GM21447 (cell line): Measurements from ENCODE around the gene AKT3.

ENCODE experiments used
- ATAC-seq: cut with Tn5 transposase; IDR thresholded peaks from one replicate; pipeline ENCODE4 v1.9.1; 2021; ENCODE audit not compliant: unreplicated experiment

Gene AKT3

GRCh38 chr1:243493156-243494129, 356.6 kb downstream of the AKT3 start:
- ATAC-seq, result no peak

- no peak for ATAC-seq
These were observed 359.0 kb downstream of the AKT3 start for GRCh38 chr1:243490748-243491686.

DNA sequence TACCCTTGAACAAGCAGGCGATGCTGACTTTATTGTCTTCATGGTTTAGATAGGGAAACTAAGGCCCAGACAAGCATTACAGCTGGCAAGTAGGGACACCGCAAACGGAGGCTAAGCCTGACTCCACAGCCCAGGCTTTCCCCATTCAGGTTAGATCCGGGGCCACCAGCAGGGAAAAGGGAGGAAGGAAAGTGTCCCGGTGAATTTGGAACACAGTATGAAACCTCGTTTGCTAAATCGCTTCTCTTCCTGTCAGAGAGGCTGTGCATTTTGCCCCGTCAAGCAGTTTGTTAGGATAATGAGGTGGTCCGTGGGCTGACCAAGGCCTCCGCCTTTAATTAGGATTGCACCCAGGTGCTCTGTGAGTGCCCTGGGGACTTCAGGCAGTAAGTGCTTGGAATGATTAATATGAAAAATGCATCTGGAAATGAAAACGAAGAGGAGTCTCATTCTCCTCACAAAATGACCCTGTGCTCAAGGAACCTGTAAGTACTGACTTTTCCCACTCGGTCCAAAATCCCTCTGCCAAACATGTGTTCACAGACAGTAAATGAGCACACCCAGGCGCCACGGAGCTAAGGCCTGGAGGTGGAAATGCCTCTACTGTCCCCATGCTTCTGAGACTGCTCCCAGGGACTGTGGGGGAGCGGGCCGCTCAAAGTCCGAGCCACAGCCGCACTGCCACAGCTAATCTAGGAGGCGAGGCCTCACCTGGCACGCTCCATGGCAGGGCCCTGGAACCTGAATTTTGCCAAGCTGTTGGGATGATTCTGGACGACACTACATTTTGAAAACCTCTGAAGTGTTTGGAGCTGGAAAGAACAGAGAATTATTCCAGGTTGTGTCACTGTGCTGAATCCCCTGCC, 360.1 kb downstream of the AKT3 start:
- ATAC-seq, result no peak

GRCh38 chr1:243489158-243489527, 360.9 kb downstream of the AKT3 start:
- ATAC-seq, result no peak

DNA sequence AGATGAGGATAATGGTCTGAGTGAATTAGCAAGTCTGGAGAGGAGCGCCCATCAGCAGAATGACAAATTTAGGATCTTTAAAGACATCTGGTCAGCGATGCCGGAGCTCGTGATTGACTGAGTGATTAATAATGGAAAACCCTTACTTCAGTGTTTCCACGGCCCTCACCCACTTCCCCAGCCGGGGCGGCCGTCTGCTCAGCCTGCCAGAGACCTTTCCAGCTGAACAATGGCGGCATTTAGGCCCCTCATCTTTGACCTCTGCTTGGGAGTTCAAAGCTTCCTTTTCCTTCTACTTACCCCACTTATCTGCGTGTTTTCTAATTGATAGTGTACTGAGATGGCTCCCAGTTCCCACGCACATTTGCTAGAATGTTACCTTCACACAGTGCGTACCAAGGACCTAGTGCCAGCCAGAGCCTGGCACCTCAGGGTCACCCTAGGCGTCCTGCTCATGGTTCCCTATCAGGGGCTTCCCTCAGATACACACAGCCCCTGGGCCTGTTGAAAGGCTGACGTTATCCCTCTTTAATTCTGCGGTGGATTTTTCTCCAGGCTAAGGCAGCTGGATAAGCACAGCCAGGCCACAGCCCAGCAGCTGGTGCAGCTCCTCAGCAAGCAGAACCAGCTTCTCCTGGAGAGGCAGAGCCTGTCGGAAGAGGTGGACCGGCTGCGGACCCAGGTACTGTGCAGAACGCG, 361.4 kb downstream of the AKT3 start:
- ATAC-seq, result no peak

- ATAC-seq, result no peak
These were observed 362.3 kb downstream of the AKT3 start for GRCh38 chr1:243487649-243488227.

GRCh38 chr1:243487036-243487648, 362.9 kb downstream of the AKT3 start:
- ATAC-seq, result no peak

GRCh38 chr1:243483952-243484351, 366.1 kb downstream of the AKT3 start:
- ATAC-seq, result no peak

DNA sequence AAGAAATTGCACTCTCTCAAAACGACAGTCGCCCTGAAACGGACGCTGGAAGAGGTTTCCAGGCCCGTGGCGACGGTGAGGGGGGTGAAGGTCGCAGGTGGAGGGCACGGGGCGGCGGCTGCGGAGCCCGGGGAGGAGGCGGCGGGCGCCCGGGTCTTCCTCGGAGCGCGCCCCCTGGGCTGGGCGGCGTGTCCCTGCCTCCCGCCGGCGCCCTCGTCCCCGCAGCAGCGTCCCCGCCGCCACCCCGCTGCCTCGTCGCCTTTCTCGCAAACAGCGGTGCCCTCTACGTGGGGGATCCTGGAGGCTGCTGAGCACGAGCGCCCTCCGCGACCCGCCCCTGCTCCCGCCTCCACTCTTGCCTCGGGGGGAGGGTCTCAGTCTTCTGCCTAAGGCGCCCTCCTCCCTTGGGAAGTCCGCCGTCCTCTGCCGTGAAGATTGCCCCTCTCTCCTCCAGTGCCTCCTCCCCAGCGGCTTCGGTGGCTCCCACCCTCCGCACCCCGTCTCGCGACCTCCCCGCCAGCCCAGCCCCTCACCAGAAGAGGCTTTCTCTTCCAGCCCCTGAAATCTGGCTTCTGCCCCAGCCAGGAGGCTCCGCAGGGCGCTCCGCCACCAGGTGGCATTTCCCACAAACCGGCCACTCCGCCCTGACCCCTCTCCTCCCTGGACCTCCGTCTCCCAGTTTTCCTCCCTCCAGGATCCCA, 366.8 kb downstream of the AKT3 start:
- no peak for ATAC-seq

DNA sequence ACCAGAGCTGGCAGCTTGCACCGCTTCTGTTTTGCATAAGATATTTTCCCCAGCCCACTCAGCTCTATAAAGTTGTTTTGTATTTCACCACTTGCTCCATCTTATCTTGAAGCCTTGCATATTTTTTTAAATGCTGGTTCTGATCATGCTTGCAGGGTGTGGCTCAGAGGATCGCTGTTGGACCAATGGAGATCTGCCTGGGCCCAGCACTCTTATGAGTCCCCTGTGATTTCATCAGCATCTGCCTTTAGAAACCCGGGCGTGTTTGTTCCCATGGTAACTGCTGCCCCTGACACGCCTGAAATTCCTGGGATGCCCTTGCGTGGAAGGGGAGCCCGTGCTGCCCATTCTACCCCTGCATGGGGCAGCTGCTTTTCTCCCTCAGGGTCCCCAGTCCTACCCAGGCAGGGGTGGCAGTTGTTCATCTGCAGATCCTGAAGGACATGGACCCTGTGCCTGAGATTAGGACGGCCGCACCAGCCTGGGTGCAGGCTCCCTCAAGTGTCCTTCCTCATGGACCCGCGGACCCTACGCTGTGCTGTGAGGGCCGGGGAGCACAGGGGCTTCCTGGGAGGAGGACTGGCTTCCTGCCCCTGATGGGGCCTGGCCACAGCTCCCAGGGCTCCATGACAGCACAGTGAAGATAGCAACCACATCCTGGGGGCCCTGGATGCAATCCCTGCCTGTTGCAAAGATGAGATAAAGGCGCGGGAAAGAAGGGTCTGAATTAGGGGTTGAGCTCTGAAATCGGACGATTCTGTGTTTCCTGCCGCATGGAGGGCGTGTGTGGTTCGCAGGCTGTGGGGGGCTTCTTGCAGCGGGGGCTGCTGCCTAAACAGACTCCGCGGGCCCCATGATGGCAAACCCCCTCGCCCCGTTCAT, 367.7 kb downstream of the AKT3 start:
- no peak for ATAC-seq

- no peak for ATAC-seq
These were observed 368.9 kb downstream of the AKT3 start for GRCh38 chr1:243481101-243481500.

- no peak for ATAC-seq
These were observed 372.2 kb downstream of the AKT3 start for GRCh38 chr1:243477731-243478290.

DNA sequence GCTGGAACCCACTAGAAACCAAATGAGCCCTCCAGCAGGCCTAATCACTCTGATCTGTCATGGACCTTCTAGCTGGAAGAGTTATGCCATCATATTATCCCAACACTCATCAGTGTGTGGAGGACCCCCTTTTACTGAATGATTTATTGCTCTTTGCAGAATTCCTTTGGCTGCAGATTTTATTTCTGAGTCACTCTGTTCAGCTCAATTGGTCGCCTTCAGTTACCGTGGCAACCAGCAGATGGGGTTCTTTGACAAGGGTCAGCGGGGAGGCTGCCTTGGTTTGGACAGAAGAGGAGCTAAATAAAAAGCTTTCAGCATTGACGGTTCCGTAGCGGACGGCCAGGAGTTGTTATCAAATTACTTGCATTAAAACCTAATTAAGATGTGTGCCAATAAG, 374.1 kb downstream of the AKT3 start:
- ATAC-seq, result no peak

DNA sequence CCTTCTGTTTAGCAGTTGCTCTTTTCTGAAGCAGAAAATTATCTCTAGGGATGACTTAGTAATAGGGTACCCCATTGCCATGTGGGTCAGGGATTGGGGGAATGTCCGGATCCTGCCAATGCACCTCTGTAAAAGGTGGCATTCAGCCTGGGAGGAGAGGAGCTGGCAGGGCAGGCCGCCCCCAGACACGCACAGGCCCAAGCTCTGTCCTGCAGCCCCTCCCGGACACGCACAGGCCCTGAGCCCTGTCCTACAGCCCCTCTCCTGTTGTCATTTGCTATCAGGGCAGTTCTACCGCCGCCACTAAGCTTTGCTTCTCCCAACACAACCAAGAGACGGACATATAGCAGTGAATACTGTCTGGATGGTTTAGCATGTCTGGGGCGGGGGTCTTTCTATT, 375.1 kb downstream of the AKT3 start:
- no peak for ATAC-seq

GRCh38 chr1:243474136-243474881, 375.7 kb downstream of the AKT3 start:
- ATAC-seq, result no peak

- ATAC-seq, result no peak
These were observed 376.6 kb downstream of the AKT3 start for GRCh38 chr1:243473227-243474135.
